ENCODE results near the gene PDGFB. TPM values are rescaled to one million over a fixed set of nuclear protein-coding genes. Genes with fewer than 3 reads are reported as not detected.

The PDGFB gene
- total and polyA plus RNA-seq, 2 experiments from 2014 or later, result 2.2 to 8.0 TPM

DNA sequence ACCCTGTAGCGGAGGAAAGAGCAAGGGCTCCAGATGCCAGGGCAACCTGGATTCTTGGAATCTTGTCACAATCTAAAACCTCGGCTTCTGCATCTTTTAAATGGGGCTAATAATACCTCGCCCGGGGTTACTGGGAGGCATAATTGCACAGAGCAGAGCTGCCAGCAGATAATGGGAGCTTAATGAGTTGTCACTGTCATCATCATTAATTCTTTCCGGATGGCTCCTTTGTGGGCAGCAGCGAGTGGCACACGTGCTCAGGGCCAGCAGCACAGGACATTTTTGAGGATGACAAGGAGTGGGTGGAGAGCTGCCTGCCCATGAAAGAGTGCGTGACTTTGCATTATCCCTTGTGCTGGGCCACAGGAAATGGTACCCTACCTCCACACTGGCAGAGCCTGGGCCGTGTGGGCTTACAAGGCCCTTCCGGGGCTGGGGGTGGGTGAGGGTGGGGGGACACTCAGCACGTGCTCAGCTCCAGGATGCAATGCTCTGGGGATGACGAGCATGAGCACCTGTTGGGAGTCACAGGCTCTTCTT lies 5.7 kb downstream of the PDGFB start:
- DNase-seq (ENCODE audit: low spot score), result no peak
- H3F3A ChIP-seq (replicated peaks; ENCODE audit: low read depth), result peaks cover 13% of the 10 kb centered on the region
- Mint-ChIP-seq H3K27ac (no peak overlapping the region), H3K4me1 (peaks cover 51% of the 10 kb centered on the region), H3K27me3 (ENCODE audit: insufficient read depth, low read depth, poor library complexity) (peaks cover 51% of the 10 kb centered on the region), H3K4me3 (no peak overlapping the region), H3K9me3 (peaks cover 5% of the 10 kb centered on the region; the same call in 1 of the 3 replicates), H3K36me3 (ENCODE audit: low read depth) (no peaks in the 10 kb centered on the region; the same call in 2 of the 3 replicates)
- TF ChIP-seq EZH2phosphoT487 (IDR thresholded peaks at IDR 0.05; ENCODE audit: unreplicated experiment) (no peak), POLR2AphosphoS5 (IDR thresholded peaks at IDR 0.05; ENCODE audit: low read depth) (no peak), ZNF331 (CRISPR knock-in tag; IDR thresholded peaks at IDR 0.05; ENCODE audit: low read depth) (no peak), ZNF114 (CRISPR knock-in tag; IDR thresholded peaks at IDR 0.05) (no peak)
- H3K4me3 ChIP-seq, result no peak overlapping the region
- no peak overlapping the region for H3K27ac ChIP-seq (ENCODE audit: low read depth)
- peaks cover 45% of the 10 kb centered on the region for H3K4me1 ChIP-seq (ENCODE audit: insufficient read depth)
- no peak overlapping the region for H3K4me2 ChIP-seq
- peaks cover 54% of the 10 kb centered on the region for H3K27me3 ChIP-seq (ENCODE audit: insufficient read depth)
- no peak for ATAC-seq
- no peaks in the 10 kb centered on the region for H4K20me1 ChIP-seq (replicated peaks; ENCODE audit: insufficient read depth)
- H3K79me2 ChIP-seq (replicated peaks; ENCODE audit: insufficient read depth), result no peaks in the 10 kb centered on the region
- H2AFZ ChIP-seq, result no peak overlapping the region
- no peaks in the 10 kb centered on the region for H3K36me3 ChIP-seq (ENCODE audit: insufficient read depth)
- no peaks in the 10 kb centered on the region for H3K9me2 ChIP-seq (ENCODE audit: insufficient read depth)

DNA sequence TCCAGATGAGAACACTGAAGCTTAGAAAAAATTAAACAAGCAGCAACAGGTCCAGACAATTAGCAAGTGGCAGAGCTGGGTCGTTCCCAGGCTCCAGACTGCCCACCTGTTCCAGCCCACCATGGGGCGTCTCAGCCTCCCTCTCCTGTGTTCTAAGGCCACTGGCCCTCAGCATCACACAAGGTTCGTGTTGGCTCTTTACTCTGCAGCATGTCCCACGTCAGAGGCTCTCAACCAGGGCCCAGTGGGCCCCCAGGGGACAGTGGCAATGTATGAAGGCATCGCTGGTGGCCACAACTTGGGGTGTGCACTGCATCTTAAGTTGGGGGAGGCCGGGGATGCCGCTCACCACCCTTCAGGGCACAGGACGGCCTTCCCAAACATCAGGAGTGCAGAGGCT lies 6.2 kb downstream of the PDGFB start:
- Histone ChIP-seq H3K4me3 (no peak overlapping the region), H3K27me3 (ENCODE audit: insufficient read depth) (peaks cover 49% of the 10 kb centered on the region), H4K20me1 (replicated peaks; ENCODE audit: insufficient read depth) (no peaks in the 10 kb centered on the region), H3K27ac (ENCODE audit: low read depth) (no peak overlapping the region), H3K4me2 (no peak overlapping the region), H3K36me3 (ENCODE audit: insufficient read depth) (no peaks in the 10 kb centered on the region), H2AFZ (no peak overlapping the region), H3K4me1 (ENCODE audit: insufficient read depth) (peaks cover 46% of the 10 kb centered on the region), H3K79me2 (replicated peaks; ENCODE audit: insufficient read depth) (no peaks in the 10 kb centered on the region), H3F3A (replicated peaks; ENCODE audit: low read depth) (peaks cover 13% of the 10 kb centered on the region), H3K9me2 (ENCODE audit: insufficient read depth) (no peaks in the 10 kb centered on the region)
- peaks cover 5% of the 10 kb centered on the region; the same call in 1 of the 3 replicates for H3K9me3 Mint-ChIP-seq
- no peak overlapping the region for H3K4me3 Mint-ChIP-seq
- peaks cover 48% of the 10 kb centered on the region for H3K27me3 Mint-ChIP-seq (ENCODE audit: insufficient read depth, low read depth, poor library complexity)
- TF ChIP-seq EZH2 (IDR thresholded peaks at IDR 0.05; ENCODE audit: low read depth, unreplicated experiment), result no peak
- TF ChIP-seq POLR2AphosphoS5 (IDR thresholded peaks at IDR 0.05; ENCODE audit: low read depth), result no peak
- TF ChIP-seq JUNB (IDR thresholded peaks at IDR 0.05; ENCODE audit: unreplicated experiment), result no peak
- TF ChIP-seq, protein P1, sequence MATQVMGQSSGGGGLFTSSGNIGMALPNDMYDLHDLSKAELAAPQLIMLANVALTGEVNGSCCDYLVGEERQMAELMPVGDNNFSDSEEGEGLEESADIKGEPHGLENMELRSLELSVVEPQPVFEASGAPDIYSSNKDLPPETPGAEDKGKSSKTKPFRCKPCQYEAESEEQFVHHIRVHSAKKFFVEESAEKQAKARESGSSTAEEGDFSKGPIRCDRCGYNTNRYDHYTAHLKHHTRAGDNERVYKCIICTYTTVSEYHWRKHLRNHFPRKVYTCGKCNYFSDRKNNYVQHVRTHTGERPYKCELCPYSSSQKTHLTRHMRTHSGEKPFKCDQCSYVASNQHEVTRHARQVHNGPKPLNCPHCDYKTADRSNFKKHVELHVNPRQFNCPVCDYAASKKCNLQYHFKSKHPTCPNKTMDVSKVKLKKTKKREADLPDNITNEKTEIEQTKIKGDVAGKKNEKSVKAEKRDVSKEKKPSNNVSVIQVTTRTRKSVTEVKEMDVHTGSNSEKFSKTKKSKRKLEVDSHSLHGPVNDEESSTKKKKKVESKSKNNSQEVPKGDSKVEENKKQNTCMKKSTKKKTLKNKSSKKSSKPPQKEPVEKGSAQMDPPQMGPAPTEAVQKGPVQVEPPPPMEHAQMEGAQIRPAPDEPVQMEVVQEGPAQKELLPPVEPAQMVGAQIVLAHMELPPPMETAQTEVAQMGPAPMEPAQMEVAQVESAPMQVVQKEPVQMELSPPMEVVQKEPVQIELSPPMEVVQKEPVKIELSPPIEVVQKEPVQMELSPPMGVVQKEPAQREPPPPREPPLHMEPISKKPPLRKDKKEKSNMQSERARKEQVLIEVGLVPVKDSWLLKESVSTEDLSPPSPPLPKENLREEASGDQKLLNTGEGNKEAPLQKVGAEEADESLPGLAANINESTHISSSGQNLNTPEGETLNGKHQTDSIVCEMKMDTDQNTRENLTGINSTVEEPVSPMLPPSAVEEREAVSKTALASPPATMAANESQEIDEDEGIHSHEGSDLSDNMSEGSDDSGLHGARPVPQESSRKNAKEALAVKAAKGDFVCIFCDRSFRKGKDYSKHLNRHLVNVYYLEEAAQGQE (IDR thresholded peaks at IDR 0.05; ENCODE audit: unreplicated experiment), result no peak
- TF ChIP-seq ZNF114 (CRISPR knock-in tag; IDR thresholded peaks at IDR 0.05), result no peak
- TF ChIP-seq, protein P2, sequence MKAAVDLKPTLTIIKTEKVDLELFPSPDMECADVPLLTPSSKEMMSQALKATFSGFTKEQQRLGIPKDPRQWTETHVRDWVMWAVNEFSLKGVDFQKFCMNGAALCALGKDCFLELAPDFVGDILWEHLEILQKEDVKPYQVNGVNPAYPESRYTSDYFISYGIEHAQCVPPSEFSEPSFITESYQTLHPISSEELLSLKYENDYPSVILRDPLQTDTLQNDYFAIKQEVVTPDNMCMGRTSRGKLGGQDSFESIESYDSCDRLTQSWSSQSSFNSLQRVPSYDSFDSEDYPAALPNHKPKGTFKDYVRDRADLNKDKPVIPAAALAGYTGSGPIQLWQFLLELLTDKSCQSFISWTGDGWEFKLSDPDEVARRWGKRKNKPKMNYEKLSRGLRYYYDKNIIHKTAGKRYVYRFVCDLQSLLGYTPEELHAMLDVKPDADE (IDR thresholded peaks at IDR 0.05), result no peak
- no peak for TF ChIP-seq NANOG (IDR thresholded peaks at IDR 0.05; ENCODE audit: borderline replicate concordance)
- TF ChIP-seq, protein P3, sequence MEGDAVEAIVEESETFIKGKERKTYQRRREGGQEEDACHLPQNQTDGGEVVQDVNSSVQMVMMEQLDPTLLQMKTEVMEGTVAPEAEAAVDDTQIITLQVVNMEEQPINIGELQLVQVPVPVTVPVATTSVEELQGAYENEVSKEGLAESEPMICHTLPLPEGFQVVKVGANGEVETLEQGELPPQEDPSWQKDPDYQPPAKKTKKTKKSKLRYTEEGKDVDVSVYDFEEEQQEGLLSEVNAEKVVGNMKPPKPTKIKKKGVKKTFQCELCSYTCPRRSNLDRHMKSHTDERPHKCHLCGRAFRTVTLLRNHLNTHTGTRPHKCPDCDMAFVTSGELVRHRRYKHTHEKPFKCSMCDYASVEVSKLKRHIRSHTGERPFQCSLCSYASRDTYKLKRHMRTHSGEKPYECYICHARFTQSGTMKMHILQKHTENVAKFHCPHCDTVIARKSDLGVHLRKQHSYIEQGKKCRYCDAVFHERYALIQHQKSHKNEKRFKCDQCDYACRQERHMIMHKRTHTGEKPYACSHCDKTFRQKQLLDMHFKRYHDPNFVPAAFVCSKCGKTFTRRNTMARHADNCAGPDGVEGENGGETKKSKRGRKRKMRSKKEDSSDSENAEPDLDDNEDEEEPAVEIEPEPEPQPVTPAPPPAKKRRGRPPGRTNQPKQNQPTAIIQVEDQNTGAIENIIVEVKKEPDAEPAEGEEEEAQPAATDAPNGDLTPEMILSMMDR (conservative IDR thresholded peaks at IDR 0.05; ENCODE audit: low read depth in 2 of 2), result no peak
- no peak for TF ChIP-seq CREB1 (CRISPR knock-in tag; IDR thresholded peaks at IDR 0.05; ENCODE audit: low read depth)
- no peak for ATAC-seq
- H3K4me1 Mint-ChIP-seq, result peaks cover 54% of the 10 kb centered on the region
- H3K27ac Mint-ChIP-seq, result no peak overlapping the region
- DNase-seq (ENCODE audit: low spot score), result no peak
- H3K36me3 Mint-ChIP-seq (ENCODE audit: low read depth), result no peaks in the 10 kb centered on the region; the same call in 2 of the 3 replicates

All from GM23338 (cell line).